Activated T-cell treated with anti-CD3 and anti-CD28 coated beads, Interleukin-2, amount 50 U/mL, for 4 hours (primary cell): ENCODE data around the gene CTSO. TPM values are rescaled to one million over a fixed set of nuclear protein-coding genes. Genes with fewer than 3 reads are reported as not detected.

Source experiments
- ATAC-seq, 2 donors: fragments of 200-7000 bp; cut with Tn5 transposase; one replicate each; pipeline ENCODE4 v1.10.0; 2021
- DNase-seq: peaks from one replicate; pipeline ENCODE4 v3.0.0-alpha.2; 2020
- H3K27me3 Mint-ChIP-seq: one replicate; pipeline ENCODE4 v1.8.0; 2021; ENCODE audit warnings: low read depth, mixed read lengths
- H3K36me3 Mint-ChIP-seq: one replicate; pipeline ENCODE4 v1.8.0; 2022; ENCODE audit warnings: mixed read lengths; ENCODE audit not compliant: insufficient read depth
- H3K4me1 Mint-ChIP-seq: one replicate; pipeline ENCODE4 v1.8.0; 2021; ENCODE audit warnings: low read depth, mixed read lengths
- H3K4me3 Mint-ChIP-seq: one replicate; pipeline ENCODE4 v1.8.0; 2021; ENCODE audit warnings: mild to moderate bottlenecking, moderate library complexity, mixed read lengths
- H3K9me3 Mint-ChIP-seq: one replicate; pipeline ENCODE4 v1.8.0; 2021; ENCODE audit warnings: mixed read lengths
- total RNA-seq, 3 donors: library from RNA; stranded (reverse); gene quantifications; one replicate each; pipeline ENCODE4 v1.2.1, GENCODE V29; 2021

CTSO gene
- total RNA-seq, 3 donors from 2014 or later: 1.1 to 2.0 (median 1.3) TPM

DNA sequence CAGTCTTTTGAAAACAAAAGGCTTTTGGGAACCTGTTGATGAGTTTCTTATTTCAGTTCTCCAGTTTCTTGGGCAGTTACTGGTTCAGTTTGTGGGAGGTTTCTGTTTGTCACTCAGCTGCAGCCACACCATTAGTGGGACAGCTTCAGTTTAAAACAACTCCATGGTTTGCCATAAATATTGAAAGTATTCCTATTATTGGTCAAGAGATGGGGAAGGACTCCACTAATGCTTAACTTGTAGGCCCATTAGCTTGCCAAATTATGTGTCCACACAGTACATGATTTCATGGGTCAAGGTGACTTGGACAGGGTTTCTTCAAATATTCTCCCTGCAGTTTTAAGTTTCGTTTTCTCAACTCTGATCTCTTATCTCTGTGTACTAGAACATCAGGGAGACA is 72.1 kb downstream of the CTSO start:
- ATAC-seq: no peak
- Mint-ChIP-seq H3K9me3 (no peaks in the 10 kb centered on the region), H3K27me3 (no peaks in the 10 kb centered on the region), H3K36me3 (no peaks in the 10 kb centered on the region), H3K4me3 (no peak overlapping the region), H3K4me1 (no peaks in the 10 kb centered on the region)
- no peak for DNase-seq

DNA sequence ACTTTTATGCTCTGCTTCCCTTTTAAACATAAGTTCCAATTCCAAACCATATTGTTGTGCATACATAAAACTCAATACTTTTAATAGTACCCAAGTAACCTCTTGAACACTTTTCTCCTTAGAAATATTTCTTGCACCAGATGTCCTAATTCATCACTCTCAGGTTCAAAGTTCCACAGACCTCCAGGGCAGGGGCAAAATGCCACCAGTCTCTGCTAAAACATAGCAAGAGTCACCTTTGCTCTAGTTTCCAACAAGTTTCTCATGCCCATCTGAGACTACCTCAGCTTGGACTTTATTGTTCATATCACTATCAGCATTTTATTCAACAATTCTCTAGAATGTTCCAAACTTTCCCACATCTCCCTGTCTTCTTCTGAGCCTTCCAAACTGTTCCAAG is 73.9 kb downstream of the CTSO start:
- ATAC-seq (no peak), DNase-seq (no peak)
- Mint-ChIP-seq H3K36me3 (no peaks in the 10 kb centered on the region), H3K4me1 (no peaks in the 10 kb centered on the region), H3K4me3 (no peak overlapping the region), H3K27me3 (no peaks in the 10 kb centered on the region), H3K9me3 (no peaks in the 10 kb centered on the region)

DNA sequence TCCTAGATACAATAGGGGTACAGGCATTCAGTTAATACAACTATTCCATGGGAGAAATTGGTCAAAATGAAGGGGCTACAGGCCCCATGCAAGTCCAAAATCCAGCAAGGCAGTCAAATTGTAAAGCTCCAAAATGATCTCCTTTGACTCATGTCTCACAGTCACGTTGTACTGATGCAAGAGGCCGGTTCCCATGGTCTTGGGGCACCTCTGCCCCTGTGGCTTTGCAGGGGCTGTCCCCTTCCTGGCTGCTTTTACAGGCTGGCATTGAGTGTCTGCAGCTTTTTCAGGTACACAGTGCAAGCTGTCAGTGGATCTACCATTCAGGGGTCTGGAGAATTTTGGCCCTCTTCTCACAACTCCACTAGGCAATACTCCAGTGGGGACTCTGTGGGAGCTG is 75.1 kb downstream of the CTSO start:
- no peak for ATAC-seq
- H3K4me1 Mint-ChIP-seq: no peaks in the 10 kb centered on the region
- H3K27me3 Mint-ChIP-seq: no peaks in the 10 kb centered on the region
- no peaks in the 10 kb centered on the region for H3K36me3 Mint-ChIP-seq
- H3K9me3 Mint-ChIP-seq: no peaks in the 10 kb centered on the region
- no peak overlapping the region for H3K4me3 Mint-ChIP-seq
- no peak for DNase-seq

- no peak overlapping the region for H3K4me3 Mint-ChIP-seq
- no peaks in the 10 kb centered on the region for H3K9me3 Mint-ChIP-seq
- no peaks in the 10 kb centered on the region for H3K27me3 Mint-ChIP-seq
- no peaks in the 10 kb centered on the region for H3K36me3 Mint-ChIP-seq
- DNase-seq (no peak), ATAC-seq (no peak)
- no peaks in the 10 kb centered on the region for H3K4me1 Mint-ChIP-seq
Measured at GRCh38 chr4:155877971-155878370, 75.7 kb downstream of the CTSO start.

DNA sequence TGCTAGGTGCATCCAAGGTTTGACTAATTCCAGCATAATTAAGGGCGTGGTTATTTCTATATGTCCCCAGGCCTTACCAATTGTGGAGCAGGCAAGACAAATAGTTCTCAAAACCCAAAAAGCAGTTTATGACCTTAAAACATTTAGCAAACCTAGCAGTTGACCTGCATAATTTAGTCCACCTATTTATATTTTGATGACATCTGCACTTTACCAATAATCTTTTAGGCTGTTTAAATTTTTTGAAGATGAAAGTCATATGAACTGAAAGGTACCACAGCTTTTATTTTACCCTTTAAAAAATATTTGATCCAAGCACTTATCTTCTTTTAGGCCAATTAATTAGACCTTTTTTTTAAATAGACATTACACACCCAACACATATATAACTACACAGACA is 77.8 kb downstream of the CTSO start:
- no peaks in the 10 kb centered on the region for H3K4me1 Mint-ChIP-seq
- H3K27me3 Mint-ChIP-seq: no peaks in the 10 kb centered on the region
- ATAC-seq: no peak
- no peaks in the 10 kb centered on the region for H3K9me3 Mint-ChIP-seq
- no peak for DNase-seq
- no peak overlapping the region for H3K4me3 Mint-ChIP-seq
- no peaks in the 10 kb centered on the region for H3K36me3 Mint-ChIP-seq

Other genes starting within 250 kb of the CTSO start
- gene GUCY1B1, start 194.8 kb downstream of the CTSO start, total RNA-seq: under 1 TPM; 0.14 to 0.55 (median 0.51) TPM
- not detected for gene ASIC5, start 87.6 kb downstream of the CTSO start, total RNA-seq
- gene TDO2, start 50.2 kb downstream of the CTSO start, total RNA-seq: under 1 TPM in 1 of 3 donors, not detected in 2; 0.16 TPM